ENCODE results near the gene OR5AU1. TPM values are rescaled to one million over a fixed set of nuclear protein-coding genes. Genes with fewer than 3 reads are reported as not detected.

OR5AU1 gene
- total RNA-seq, 1 donor from 2014 or later = not detected

DNA sequence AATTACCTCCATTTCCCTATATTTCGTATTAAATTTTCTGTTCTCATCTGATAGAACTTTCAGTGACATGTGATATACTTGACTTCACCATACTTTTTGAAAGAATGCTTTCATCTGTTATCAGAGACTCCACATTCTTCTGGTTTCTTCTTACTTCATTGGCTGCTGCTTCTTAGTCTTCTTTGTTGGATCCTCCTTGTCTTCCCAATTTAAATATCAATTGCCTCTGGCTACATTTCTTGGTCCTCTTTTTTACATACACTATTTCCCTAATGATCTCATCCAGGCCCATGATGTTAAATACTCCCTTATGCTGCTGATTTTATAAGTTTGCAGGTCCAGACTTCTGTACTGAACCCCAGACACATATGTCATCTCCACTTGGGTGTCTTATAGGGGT is 22.0 kb downstream of the OR5AU1 start:
- no peak for DNase-seq (ENCODE audit: low read depth, low spot score)
- Mint-ChIP-seq H3K4me3 (no peak overlapping the region), H3K27ac (ENCODE audit: unreplicated experiment) (no peak overlapping the region)

DNA sequence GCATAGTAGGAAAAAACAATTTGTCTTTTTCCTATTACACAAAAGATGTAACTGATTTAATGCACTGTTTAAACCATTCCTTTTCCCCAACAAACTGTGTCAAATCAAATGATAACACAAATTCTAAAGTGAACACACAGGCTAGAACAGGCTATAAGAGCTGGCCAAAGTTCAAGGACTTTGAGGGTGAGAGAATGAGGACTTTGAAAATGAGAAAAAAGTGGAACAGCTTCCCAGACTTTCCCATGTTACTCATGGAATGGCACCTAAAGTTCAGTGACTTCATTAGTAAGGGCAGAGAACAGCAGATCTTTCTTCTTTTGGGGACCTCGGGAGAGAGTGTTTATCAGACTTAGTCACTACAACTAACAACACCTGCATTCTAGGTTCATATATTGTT is 32.4 kb downstream of the OR5AU1 start:
- DNase-seq (ENCODE audit: low read depth, low spot score) = no peak
- H3K27ac Mint-ChIP-seq (ENCODE audit: unreplicated experiment) = no peak overlapping the region
- no peaks in the 10 kb centered on the region for H3K4me1 Mint-ChIP-seq
- no peaks in the 10 kb centered on the region for H3K36me3 Mint-ChIP-seq (ENCODE audit: low read depth)
- TF ChIP-seq, protein P1, sequence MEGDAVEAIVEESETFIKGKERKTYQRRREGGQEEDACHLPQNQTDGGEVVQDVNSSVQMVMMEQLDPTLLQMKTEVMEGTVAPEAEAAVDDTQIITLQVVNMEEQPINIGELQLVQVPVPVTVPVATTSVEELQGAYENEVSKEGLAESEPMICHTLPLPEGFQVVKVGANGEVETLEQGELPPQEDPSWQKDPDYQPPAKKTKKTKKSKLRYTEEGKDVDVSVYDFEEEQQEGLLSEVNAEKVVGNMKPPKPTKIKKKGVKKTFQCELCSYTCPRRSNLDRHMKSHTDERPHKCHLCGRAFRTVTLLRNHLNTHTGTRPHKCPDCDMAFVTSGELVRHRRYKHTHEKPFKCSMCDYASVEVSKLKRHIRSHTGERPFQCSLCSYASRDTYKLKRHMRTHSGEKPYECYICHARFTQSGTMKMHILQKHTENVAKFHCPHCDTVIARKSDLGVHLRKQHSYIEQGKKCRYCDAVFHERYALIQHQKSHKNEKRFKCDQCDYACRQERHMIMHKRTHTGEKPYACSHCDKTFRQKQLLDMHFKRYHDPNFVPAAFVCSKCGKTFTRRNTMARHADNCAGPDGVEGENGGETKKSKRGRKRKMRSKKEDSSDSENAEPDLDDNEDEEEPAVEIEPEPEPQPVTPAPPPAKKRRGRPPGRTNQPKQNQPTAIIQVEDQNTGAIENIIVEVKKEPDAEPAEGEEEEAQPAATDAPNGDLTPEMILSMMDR (conservative IDR thresholded peaks at IDR 0.05) = no peak
- no peaks in the 10 kb centered on the region for H3K9me3 Mint-ChIP-seq
- peaks cover 12% of the 10 kb centered on the region for H3K27me3 Mint-ChIP-seq (ENCODE audit: low read depth)
- no peak overlapping the region for H3K4me3 Mint-ChIP-seq

More for the DNA sequence above, 22.0 kb downstream of the OR5AU1 start:
- H3K36me3 Mint-ChIP-seq (ENCODE audit: low read depth) = no peaks in the 10 kb centered on the region
- no peaks in the 10 kb centered on the region for H3K27me3 Mint-ChIP-seq (ENCODE audit: low read depth)
- H3K4me1 Mint-ChIP-seq = peaks cover 7% of the 10 kb centered on the region
- H3K9me3 Mint-ChIP-seq = peaks cover 5% of the 10 kb centered on the region
- TF ChIP-seq, protein P1 (conservative IDR thresholded peaks at IDR 0.05) = no peak

DNA sequence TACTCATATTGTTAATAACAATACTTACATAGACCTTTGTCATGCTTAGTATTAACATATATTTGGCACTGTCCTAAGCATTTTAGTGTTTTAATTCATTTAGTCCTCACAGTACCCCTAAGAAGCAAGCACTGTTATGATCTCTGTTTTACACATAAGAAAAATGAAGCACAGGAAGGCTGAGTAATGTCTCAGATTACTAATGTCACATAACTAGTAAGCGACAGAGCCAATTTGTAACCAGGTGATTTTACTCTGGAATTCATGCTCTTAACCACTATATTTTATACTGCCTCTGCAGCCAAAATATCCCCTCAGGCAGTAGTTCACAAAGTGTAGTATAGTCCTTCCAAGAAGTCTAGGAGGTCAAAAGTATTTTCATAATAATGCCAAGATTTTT is 34.7 kb downstream of the OR5AU1 start:
- Mint-ChIP-seq H3K4me3 (no peak overlapping the region), H3K27ac (ENCODE audit: unreplicated experiment) (no peak overlapping the region), H3K4me1 (no peaks in the 10 kb centered on the region), H3K9me3 (no peaks in the 10 kb centered on the region), H3K36me3 (ENCODE audit: low read depth) (no peaks in the 10 kb centered on the region), H3K27me3 (ENCODE audit: low read depth) (no peaks in the 10 kb centered on the region)
- no peak for DNase-seq (ENCODE audit: low read depth, low spot score)
- TF ChIP-seq, protein P1 (conservative IDR thresholded peaks at IDR 0.05) = no peak

DNA sequence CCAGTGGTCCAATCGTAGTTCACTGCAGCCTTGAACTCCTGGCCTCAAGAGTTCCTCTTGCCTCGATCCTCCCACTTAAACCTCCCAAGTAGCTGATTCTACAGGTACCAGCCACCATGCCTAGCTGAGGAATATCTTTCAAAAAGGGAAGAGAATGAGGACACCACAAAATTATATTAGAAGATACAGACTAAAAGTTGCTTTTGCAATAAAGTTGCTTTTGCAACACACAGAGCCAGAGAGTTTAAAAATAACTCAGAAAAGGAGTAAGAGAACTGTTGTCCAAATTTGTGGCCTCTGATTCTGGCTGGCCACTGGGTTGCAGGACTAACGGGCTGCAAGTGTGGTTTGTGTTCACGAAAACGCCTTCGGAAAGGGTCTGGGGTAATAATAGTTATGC is 35.2 kb downstream of the OR5AU1 start:
- no peaks in the 10 kb centered on the region for H3K27me3 Mint-ChIP-seq (ENCODE audit: low read depth)
- H3K36me3 Mint-ChIP-seq (ENCODE audit: low read depth) = no peaks in the 10 kb centered on the region
- H3K27ac Mint-ChIP-seq (ENCODE audit: unreplicated experiment) = no peak overlapping the region
- TF ChIP-seq, protein P1 (conservative IDR thresholded peaks at IDR 0.05) = no peak
- no peaks in the 10 kb centered on the region for H3K9me3 Mint-ChIP-seq
- no peaks in the 10 kb centered on the region for H3K4me1 Mint-ChIP-seq
- no peak for DNase-seq (ENCODE audit: low read depth, low spot score)
- no peak overlapping the region for H3K4me3 Mint-ChIP-seq

DNA sequence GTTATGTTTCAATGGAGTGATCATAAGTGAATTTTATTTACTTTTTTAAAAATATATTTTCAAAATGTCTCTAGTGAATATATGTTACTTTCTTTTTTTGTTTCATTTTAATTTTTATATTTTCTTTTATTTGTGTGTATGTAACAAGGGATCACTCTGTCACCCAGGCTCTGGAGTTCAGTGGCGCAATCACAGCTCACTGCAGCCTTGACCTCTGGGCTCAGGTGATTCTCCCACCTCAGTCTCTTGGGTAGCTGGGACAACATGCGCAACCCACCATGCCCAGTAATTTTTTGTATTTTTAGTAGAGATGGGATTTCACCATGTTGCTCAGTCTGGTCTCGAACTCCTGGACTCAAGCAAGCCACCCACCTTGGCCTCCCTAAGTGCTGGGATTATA is 36.9 kb downstream of the OR5AU1 start:
- Mint-ChIP-seq H3K9me3 (no peaks in the 10 kb centered on the region), H3K27me3 (ENCODE audit: low read depth) (no peaks in the 10 kb centered on the region), H3K27ac (ENCODE audit: unreplicated experiment) (no peak overlapping the region), H3K4me3 (no peak overlapping the region), H3K36me3 (ENCODE audit: low read depth) (no peaks in the 10 kb centered on the region), H3K4me1 (no peaks in the 10 kb centered on the region)
- TF ChIP-seq, protein P1 (conservative IDR thresholded peaks at IDR 0.05) = no peak
- no peak for DNase-seq (ENCODE audit: low read depth, low spot score)

DNA sequence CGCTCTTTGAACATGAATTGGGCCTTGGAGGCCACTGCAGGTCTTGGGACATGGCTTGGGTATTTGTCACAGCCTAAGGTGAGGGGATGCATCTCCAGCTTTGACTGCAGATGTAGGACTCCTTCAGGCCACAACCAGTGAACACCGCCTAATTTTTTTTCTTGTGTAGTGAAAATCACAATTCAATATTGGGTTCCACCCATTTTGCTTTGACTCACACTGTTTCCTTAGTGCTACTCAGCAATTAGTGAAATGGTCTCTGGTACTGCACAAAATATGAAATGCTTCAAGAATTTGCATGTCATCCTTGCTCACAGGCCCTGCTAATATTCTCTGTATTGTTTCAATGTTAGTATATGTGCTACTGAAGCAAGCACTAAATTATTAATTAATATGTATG is 42.5 kb downstream of the OR5AU1 start:
- no peak for DNase-seq (ENCODE audit: low read depth, low spot score)
- Mint-ChIP-seq H3K4me3 (no peak overlapping the region), H3K9me3 (no peaks in the 10 kb centered on the region), H3K27ac (ENCODE audit: unreplicated experiment) (no peak overlapping the region), H3K27me3 (ENCODE audit: low read depth) (no peaks in the 10 kb centered on the region), H3K36me3 (ENCODE audit: low read depth) (no peaks in the 10 kb centered on the region), H3K4me1 (peaks cover 4% of the 10 kb centered on the region)
- TF ChIP-seq, protein P1 (conservative IDR thresholded peaks at IDR 0.05) = no peak

Data from neural crest cell (in vitro differentiated cells).